ENCODE data around the gene ELAVL1. TPM values are rescaled to one million over a fixed set of nuclear protein-coding genes. Genes with fewer than 3 reads are reported as not detected.

Gene ELAVL1
- total and polyA plus RNA-seq, 9 of the 15 experiments (the other 6 are each of a cell fraction or from before 2014, with no cell fraction given) = 4.3 to 172 (median 69.2) TPM

GRCh38 chr19:8001995-8002849, 3.2 kb downstream of the ELAVL1 start (continued):
- TF ChIP-seq HNRNPL (IDR thresholded peaks at IDR 0.05; ENCODE audit: low read depth, low read length) = no peak
- TF ChIP-seq RNF219 (CRISPR knock-in tag; IDR thresholded peaks at IDR 0.05) = no peak
- no peak for TF ChIP-seq NR3C1 (CRISPR knock-in tag; IDR thresholded peaks at IDR 0.05)
- TF ChIP-seq HMGXB4 (CRISPR knock-in tag; IDR thresholded peaks at IDR 0.05) = no peak
- peak; percentile 60 for TF ChIP-seq CXXC5 (CRISPR knock-in tag; IDR thresholded peaks at IDR 0.05)
- TF ChIP-seq RAD21 (CRISPR knock-in tag; conservative IDR thresholded peaks at IDR 0.05 in 1 of 2, IDR thresholded peaks at IDR 0.05 in 1 of 2) = peak; percentile 62 to 75
- no peak for TF ChIP-seq FOXK2 (conservative IDR thresholded peaks at IDR 0.05 in 1 of 2, IDR thresholded peaks at IDR 0.05 in 1 of 2; ENCODE audit: low read depth in 2 of 2)
- no peak for TF ChIP-seq NCOA2 (IDR thresholded peaks at IDR 0.05; ENCODE audit: partially characterized antibody in 2 of 2)
- no peak for TF ChIP-seq MEF2A (IDR thresholded peaks at IDR 0.05; ENCODE audit: control insufficient read depth, low read depth, low read length)
- TF ChIP-seq PBX2 (CRISPR knock-in tag; IDR thresholded peaks at IDR 0.05; ENCODE audit: low read depth) = no peak
- no peak for TF ChIP-seq PBX2 (tag; conservative IDR thresholded peaks at IDR 0.05; ENCODE audit: low read depth)
- no peak for TF ChIP-seq THAP12 (CRISPR knock-in tag; IDR thresholded peaks at IDR 0.05)
- no peak for TF ChIP-seq SMAD4 (CRISPR knock-in tag; conservative IDR thresholded peaks at IDR 0.05)
